ENCODE measurements around the gene PA2G4. TPM values are rescaled to one million over a fixed set of nuclear protein-coding genes. Genes with fewer than 3 reads are reported as not detected.
"Not testable (repeated sequence)": the region's sequence is repeated elsewhere in the genome, so short reads cannot be mapped to it uniquely, and the experiment has no call there.

Gene PA2G4
- total RNA-seq, 1 donor from 2014 or later, result 68.0 TPM

DNA sequence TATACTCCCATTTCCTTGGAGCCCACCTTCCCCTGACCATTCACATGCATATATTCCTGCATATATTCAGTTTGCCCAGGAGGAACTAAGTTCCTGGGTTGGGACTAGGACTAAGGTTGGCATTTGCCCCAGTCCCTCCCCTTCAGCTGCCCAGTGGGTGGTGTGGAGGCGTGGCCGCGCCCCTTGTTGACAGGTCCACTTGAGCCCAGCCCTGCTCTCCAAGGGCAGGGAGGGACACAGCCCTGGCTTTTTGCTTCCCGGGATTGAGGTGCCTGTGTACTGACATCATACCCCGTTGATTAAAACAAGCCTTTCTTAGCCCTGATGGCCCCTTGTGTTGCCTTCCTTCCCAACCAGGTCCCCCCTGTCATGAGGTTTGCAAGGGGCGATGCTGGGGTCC is 17.1 kb upstream of the PA2G4 start:
- peak; percentile 97 for ATAC-seq (ENCODE audit: poor library complexity)
- intact Hi-C loops (cut with DNase I), result no loop called here

DNA sequence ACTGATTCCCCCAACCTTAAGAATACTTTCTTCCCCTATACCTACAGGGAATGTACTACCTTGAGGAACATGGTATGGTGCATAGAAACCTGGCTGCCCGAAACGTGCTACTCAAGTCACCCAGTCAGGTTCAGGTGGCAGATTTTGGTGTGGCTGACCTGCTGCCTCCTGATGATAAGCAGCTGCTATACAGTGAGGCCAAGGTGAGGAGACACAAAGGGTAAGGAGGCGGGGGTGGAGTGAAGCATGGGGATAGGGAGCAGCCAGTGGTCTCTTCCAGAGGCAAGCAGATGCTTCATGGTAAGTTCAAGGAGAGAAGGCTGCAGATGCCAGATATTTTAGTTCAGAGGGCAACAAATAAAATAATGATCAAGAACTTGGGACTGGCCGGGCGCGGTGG is 6.6 kb upstream of the PA2G4 start:
- ATAC-seq (ENCODE audit: poor library complexity) (no peak), DNase-seq (no peak)
- intact Hi-C loops (cut with DNase I), result no loop called here

More for the DNA sequence above, 17.1 kb upstream of the PA2G4 start:
- peak; percentile 87 for DNase-seq

DNA sequence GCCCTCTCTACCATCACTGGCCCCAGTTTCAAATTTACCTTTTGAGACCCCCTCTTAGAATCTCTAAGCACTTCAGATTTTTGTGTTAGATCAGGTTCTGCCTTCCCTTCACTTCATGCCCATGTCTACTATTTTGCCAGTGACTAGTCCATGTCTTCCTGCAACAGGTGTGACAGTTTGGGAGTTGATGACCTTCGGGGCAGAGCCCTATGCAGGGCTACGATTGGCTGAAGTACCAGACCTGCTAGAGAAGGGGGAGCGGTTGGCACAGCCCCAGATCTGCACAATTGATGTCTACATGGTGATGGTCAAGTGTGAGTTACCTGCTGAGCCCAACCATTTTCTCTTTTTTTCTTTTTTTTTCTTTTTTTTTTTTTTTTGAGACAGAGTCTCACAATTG is 5.8 kb upstream of the PA2G4 start:
- ATAC-seq (ENCODE audit: poor library complexity) (no peak), DNase-seq (no peak)
- intact Hi-C loops (cut with DNase I), result no loop called here

GRCh38 chr12:56099787-56100186 is 4.6 kb upstream of the PA2G4 start:
- no peak for DNase-seq
- no peak for ATAC-seq (ENCODE audit: poor library complexity)
- intact Hi-C loops (cut with DNase I), result no loop called here

DNA sequence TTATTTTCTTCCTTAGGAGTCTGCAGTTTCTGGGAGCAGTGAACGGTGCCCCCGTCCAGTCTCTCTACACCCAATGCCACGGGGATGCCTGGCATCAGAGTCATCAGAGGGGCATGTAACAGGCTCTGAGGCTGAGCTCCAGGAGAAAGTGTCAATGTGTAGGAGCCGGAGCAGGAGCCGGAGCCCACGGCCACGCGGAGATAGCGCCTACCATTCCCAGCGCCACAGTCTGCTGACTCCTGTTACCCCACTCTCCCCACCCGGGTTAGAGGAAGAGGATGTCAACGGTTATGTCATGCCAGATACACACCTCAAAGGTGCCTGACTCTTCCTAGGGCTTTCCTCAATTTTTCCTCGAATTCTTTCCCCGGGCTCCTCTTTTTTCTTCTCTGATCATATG is 3.3 kb upstream of the PA2G4 start:
- no peak for ATAC-seq (ENCODE audit: poor library complexity)
- intact Hi-C loops (cut with DNase I), result no loop called here
- DNase-seq, result no peak

DNA sequence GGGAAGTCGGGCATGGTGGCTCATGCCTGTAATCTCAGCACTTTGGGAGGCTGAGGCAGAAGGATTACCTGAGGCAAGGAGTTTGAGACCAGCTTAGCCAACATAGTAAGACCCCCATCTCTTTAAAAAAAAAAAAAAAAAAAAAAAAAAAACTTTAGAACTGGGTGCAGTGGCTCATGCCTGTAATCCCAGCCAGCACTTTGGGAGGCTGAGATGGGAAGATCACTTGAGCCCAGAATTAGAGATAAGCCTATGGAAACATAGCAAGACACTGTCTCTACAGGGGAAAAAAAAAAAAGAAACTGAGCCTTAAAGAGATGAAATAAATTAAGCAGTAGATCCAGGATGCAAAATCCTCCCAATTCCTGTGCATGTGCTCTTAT is 1.7 kb upstream of the PA2G4 start:
- DNase-seq (no peak), ATAC-seq (ENCODE audit: poor library complexity) (no peak)
- intact Hi-C loops (cut with DNase I), result no loop called here

- DNase-seq (no peak), ATAC-seq (ENCODE audit: poor library complexity) (no peak)
- intact Hi-C loops (cut with DNase I), result no loop called here
These were observed 1.2 kb upstream of the PA2G4 start for GRCh38 chr12:56103066-56103711.

DNA sequence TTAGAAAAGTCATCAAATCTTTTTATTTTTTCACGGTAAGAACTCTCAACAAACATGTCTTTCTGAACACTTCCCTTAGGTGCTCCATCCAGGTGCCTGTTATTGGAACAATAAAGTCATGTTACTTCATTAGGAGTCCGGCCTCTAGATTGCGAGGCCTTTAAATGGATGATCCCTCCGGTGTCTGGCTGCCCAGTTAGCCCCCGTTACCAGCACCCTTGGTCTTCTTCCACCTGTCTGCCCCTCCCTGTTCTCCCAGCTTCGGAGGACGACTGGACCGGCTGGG is 593 bp upstream of the PA2G4 start:
- intact Hi-C loops (cut with DNase I), result no loop called here
- no peak for ATAC-seq (ENCODE audit: poor library complexity)

DNA sequence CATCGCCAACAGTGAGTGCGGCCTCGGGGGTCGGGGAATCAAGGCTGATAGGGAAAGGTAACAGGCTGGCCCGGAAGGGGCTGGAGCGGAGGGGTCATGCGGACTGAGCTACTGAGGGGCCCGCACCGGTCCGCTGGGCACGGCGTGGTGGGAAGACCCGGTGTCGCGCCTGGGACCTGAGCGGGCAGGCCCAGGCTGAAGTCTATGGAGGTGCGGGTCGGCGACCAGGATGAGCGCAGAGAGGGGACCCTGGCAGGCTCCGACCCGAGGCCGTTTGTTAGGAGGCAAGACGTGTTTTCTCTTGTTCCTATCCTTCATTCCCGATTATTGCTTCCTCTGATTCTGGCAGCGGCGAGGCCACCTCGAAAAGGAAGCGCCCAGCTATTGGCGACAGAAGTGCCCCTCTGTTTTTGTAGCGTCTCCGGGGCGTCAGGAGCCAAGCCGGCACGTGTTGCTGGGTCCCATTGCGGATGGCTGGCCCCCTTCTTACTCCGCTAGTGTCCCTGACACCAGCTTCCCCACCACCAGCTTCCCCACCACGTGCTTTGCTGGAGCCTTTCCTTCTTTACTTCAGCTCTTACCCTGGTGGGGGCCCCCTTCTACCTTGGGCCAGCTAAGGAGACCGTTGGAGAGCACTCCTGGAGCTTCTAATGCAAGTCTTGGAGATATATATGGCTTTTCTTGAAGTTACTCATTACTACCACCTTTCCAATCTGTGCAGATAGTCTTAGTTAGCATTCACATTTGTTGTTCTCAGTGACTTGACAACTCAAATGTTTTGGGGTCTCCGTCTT is 653 bp downstream of the PA2G4 start:
- intact Hi-C loops (cut with DNase I), result no loop called here
- peak; percentile 64 for DNase-seq

More for the DNA sequence above, 593 bp upstream of the PA2G4 start:
- DNase-seq, result no peak

GRCh38 chr12:56105609-56105902 is 1.2 kb downstream of the PA2G4 start:
- intact Hi-C loops (cut with DNase I), result no loop called here
- ATAC-seq (ENCODE audit: poor library complexity) (no peak), DNase-seq (no peak)

More for the DNA sequence above, 653 bp downstream of the PA2G4 start:
- ATAC-seq (ENCODE audit: poor library complexity), result peak; percentile 28

DNA sequence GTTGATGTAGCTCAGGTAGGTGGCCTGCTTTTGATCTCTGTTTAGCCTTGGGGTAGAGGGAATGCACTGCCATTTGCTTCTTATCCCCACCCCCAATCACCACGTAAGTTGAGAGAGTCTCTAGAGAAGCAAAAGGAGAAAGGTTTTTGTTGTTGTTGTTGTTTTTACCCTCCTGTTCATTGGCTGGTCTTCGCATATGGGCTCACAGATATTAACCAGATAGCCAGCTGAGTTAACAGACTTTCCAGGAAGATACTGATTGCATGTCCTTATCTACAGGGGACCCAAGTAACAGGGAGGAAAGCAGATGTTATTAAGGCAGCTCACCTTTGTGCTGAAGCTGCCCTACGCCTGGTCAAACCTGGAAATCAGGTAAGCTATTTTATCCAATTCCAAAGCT is 2.9 kb downstream of the PA2G4 start:
- no peak for DNase-seq
- ATAC-seq (ENCODE audit: poor library complexity), result no peak
- intact Hi-C loops (cut with DNase I), result no loop called here

GRCh38 chr12:56110571-56110970 is 6.2 kb downstream of the PA2G4 start:
- DNase-seq (no peak), ATAC-seq (ENCODE audit: poor library complexity) (no peak)
- intact Hi-C loops (cut with DNase I), result no loop called here

GRCh38 chr12:56114084-56114483 is 9.7 kb downstream of the PA2G4 start:
- ATAC-seq (ENCODE audit: poor library complexity), result no peak
- DNase-seq, result no peak
- intact Hi-C loops (cut with DNase I), result no loop called here

- intact Hi-C loops (cut with DNase I), result loop anchor here (5.0 kb wide), 1 partner anchor 42 kb away; the partner anchor contains the start of gene MYL6
- DNase-seq (no peak), ATAC-seq (ENCODE audit: poor library complexity) (no peak)
These were observed 11.0 kb downstream of the PA2G4 start for GRCh38 chr12:56115329-56115728.

GRCh38 chr12:56116267-56117081 is 12.1 kb downstream of the PA2G4 start, which contains the start of gene RPL41:
Gene RPL41, plus strand, starts transcription at chr12:56116633.
- intact Hi-C loops (cut with DNase I), result loop anchor here (5.0 kb wide), 1 partner anchor 41 kb away; the partner anchor contains the start of gene MYL6
- ATAC-seq (ENCODE audit: poor library complexity) (peak; percentile 81), DNase-seq (peak; percentile 97)

DNA sequence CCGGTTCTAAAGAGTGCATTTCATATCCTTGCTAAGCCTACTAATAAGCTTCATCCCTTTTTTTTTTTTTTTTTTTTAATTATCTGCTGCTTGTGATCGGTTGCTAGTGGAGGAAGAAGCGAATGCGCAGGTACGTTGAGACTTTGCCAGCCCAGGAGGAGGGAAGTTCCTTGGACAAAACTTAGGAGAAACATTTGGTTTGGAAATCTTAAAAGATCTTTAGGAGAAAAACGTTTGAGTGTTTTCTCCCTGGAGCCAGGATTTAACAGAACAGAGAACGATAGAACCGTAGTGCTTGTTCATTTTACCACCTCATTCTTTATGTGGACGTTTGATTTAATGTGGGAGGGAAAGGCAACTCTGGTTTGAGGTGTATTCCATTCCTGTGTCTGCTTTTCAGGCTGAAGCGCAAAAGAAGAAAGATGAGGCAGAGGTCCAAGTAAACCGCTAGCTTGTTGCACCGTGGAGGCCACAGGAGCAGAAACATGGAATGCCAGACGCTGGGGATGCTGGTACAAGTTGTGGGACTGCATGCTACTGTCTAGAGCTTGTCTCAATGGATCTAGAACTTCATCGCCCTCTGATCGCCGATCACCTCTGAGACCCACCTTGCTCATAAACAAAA is 12.8 kb downstream of the PA2G4 start:
- intact Hi-C loops (cut with DNase I), result loop anchor here (5.0 kb wide), 1 partner anchor 40 kb away; the partner anchor contains the start of gene MYL6
- ATAC-seq (ENCODE audit: poor library complexity); DNase-seq: not testable (repeated sequence)

GRCh38 chr12:56117778-56118687 is 13.7 kb downstream of the PA2G4 start, which contains the start of gene ZC3H10:
Gene ZC3H10, plus strand, starts transcription at chr12:56118266. Its CDS starts 2,297 bp downstream, at chr12:56120563.
- intact Hi-C loops (cut with DNase I), result loop anchor here (2.0 to 5.0 kb wide), 3 partner anchors 39 to 105 kb away; partner anchors contain the start of genes MYL6 and SMARCC2
- DNase-seq, result peak; percentile 98
- peak; percentile 84 for ATAC-seq (ENCODE audit: poor library complexity)
